Inferior parietal cortex (tissue), 1 donor: ENCODE results near the gene OTUD5.
A peak's percentile ranks its signal among the peaks of the same experiment; 100 is the strongest.

Experiments used
- DNase-seq: peaks from one replicate; pipeline ENCODE4 v3.0.0-alpha.2; 2016; ENCODE audit errors: extremely low spot score

OTUD5 gene

DNA sequence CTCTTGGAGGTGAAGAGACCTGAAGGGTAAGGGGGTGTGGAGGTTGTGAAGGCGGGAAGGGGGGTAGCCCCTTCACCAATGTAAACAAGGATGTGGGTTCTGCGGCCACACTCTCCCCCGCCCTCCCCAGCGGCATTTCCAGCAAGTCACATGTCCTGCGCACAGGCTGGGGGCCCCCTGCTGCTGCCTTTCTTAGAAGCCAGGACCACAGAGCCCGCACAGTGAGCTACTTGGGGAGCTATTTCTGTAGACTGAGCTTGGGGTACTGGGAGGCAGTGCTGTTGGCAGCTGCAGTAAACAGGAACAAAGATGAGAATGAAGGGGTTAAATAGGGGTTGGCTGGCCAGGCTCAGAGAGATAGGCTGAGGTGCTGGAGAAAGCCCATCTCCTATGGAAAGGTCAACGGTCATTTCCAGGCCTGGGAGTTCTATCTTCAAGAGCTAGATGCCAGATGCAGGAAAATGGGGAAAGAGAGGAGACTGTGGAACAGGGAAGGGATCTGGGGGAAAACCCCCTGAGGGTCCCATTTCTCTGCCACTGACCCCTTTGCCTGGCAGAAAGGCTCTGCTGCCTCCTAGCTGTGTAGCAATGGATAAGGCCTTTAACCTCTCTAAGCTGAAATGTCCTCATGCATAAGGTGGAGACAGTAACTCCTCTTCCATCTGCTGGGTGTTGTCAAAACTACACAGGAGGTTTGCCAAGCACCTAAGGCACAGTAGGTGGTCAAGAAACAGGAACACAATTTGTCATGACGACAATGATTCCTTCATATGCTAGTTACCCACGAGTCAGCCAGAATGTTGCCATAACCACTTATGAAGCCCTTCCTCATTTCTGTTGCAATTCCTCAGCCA, 20.1 kb downstream of the OTUD5 start:
- DNase-seq, result no peak

DNA sequence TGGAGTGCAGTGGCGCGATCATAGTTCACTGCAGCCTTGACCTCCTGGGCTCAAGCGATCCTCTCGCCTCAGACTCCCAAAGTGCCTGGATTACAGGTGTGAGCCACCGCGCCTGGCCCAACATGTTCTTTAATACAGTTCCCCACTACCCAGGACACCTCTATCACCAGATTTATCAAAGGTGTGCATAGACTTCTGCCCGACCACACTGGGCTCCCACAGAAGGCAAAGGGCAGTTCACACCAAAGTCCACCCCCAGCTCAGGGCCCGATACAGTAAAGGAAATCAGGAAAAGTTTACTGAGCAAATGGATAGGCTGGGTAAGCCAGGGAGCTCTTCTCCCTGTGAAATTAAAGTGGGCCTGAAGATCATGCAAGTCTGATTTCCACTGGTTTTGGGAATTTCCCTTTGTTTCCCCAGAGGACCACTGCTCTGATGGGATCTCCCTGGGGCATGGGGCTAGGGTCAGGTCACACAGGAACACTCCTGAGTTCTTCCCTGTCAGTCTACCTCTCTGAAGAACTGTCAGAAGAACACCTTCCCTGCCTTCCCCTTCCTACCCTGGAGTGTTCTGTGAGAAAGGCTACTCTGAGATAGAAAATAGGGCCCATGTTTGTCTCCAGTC, 20.9 kb downstream of the OTUD5 start:
- no peak for DNase-seq

DNA sequence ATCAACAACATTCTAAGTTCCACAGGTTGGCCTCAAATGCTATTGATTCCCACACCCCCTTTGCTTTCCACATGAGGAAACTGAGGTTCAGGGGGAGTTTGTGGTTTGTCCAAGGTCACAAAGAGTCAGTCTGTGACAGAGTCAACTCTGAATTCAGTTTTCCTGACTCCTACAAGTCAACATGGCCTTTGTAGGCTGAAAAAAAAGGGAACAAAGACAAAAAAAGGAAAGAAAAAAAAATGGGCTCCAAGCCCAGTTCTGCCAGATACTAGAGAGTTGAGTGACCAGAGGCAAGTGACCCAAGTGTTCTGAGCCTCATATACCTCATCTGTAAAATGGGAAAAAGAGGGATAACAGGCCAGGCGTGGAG, 22.1 kb downstream of the OTUD5 start:
- no peak for DNase-seq

DNA sequence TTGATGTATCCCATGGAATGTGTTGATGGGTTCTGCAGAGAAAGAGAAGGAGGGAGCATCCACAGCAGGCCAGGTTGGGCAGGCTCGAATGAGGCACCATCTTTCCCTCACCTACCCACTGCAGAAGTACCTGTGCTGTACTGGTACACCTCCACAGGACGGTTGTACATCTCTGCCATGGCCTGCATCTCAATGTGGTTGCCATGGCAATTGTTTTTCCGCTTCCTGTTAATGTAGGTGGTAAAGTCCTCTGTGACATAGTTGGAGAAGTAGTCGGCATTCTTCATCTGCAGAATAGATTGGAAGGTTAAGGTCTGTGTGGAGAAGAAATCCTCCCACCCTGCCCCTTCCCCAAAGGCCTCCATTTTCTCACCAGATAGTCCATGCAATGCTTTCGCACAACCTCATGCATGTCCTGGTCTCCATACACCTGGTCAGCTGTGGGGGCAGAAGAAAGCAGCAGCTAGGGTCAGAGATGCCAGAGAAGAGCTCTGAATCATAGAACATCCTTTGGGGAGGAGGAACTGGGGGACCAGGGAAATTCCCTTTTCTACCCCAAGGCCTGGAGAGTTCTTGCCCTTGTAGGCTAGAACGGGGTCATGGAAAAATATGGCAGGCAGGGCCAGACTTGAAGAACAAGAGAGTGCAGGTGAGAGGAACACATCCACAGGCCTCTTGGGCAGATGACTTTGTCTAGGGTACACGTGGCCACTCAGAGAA, 22.7 kb downstream of the OTUD5 start:
- no peak for DNase-seq

DNA sequence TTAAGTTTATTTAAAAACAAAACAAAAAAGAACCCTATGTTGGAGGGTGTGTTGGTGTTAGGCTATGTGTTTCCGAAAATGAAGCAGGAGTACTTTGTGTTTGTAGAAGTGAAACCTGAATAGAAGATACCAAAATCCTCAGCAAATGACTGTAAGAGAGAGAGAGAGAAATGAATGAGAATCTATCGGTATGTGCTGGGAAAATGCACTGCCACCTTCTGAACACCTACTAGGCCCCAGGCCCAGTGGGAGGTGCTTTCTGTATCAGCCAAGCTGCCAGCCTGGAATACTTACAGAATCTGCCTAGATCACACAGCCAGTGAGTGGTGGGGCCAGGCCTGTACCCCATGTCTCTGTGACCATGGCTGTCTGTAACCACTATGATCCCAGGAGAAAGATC, 23.6 kb downstream of the OTUD5 start:
- no peak for DNase-seq

DNA sequence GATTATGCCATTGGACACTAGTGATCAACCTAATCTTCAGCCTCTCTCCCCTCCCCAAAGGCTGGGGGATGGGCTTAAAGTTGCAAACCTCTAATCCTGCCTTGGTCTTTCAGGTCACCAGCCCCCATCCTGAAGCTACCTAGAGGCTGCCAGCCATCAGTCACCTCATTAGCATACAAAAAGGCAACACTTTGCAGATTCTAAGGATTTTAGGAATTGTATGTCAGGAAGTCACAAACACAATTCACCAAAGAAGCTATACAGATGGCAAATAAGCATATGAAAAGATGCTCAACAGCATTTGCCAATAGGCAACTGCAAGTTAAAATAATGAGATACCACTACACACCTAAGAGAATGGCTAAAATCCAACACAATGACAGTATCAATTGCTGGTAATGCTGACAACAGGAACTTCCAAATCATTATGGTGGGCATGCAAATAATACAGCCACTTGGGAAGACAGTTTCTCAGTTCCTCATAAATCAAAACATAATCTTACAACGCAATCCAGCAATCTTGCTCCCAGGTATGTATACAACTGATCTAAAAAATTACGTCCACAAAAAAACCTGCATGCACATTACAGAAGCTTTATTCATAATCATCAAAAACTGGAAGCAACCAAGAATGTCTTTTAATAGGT, 29.5 kb downstream of the OTUD5 start:
- DNase-seq, result no peak

DNA sequence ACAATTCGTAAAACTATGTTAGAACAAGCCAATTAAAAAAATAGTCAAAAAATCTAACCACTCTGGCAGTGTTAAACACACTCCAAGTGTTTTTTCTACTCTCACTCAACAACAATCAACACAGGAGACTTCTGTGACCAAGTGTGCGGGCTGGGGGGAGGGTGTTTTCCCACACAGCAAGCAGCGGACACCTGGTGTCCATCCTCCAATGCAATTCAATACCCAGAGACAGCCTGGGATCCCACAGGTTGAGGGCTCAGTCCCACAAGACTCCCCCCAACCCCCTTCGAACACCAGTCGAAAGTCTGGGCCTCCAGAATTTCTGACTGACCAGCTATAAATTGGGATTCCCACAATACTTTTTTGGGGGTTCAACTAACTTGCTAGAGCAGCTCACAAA, 30.3 kb downstream of the OTUD5 start:
- DNase-seq, result no peak

DNA sequence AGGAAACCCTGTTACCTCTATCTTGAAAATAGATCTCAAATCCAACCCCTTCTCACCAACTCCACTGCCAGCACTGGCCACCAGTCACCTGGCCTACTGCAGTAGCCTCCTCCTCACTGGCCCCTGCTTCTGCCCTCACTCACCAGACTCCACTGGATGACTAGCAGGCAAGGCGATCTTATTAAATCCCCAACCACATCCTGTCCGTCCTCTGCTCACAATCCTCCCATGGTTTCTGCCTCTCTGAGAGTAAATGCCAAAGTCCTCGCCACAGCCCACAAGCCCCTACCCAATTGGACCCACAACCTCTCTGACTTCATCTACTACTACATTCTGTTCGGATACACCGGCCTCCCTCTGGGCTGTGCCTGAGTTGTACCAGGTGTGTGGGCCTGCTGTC, 33.1 kb downstream of the OTUD5 start:
- no peak for DNase-seq

DNA sequence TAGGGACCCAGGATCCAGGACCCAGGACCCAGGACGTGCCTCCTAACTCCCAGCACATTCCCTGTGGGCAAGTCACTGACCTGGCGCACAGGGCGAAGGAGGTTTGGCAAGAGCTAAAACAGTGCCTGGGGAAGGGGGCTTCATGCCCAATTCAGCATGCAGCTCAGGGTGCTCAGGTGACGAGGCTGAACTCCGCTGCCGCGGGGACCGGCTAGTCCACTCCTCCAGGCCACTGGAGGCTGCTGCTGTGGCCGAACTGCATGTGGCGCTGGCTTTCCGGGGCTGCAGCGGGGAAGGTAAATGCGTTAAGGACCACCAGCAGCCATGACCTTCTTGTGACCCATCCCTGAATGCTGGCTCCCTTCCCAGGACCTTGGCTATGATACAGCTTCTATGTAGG, 33.6 kb downstream of the OTUD5 start:
- no peak for DNase-seq

DNA sequence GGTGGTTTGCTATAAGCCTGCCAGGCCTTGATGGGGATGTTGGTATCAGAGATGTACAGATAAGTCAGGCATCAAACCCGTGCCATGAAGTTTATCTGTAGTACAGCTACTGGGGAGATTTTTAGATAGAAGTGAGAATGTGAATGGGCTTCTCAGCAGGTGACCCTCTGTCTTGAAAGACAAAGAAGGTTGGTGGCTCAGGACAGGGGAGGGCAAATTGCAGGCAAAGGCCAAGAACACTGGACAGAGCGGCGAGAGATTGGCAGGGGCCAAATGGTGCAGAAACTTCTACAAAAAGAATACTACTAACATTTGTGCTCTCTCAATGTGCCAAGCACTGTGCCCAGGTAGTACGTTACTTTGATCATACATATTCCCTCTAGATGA, 36.7 kb downstream of the OTUD5 start:
- no peak for DNase-seq

DNA sequence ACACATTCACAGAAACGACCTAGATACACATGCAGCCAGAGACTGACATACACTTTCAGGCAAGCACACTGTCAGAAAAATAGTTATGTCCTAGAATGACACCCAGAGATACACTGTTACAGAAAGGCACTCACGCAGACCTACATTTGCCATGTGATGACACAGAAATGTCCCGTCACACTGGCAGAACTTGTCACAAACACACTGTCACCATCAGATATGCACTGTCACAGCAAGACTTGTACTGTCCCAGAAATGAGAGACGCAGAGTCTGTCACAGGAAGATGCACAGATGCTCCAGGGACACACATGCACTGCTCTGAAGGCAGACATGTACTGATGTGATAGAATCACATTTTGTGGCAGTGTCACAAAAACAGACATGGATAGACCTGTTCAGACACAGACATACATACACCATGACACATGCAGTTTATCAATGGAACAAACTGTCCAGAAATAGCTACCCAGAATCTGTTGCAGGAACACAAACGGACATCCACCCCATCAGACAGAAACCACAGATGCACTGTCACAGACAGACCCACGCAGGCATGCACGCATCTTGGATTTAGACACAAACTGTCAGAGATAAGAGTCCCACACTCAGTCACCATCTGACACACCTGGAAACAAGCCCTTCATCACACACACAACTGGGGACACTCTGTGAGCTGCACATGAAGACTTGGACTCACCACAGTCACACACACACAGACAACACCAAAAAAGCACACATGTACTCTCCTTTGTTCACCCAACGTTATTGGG, 37.3 kb downstream of the OTUD5 start:
- no peak for DNase-seq

DNA sequence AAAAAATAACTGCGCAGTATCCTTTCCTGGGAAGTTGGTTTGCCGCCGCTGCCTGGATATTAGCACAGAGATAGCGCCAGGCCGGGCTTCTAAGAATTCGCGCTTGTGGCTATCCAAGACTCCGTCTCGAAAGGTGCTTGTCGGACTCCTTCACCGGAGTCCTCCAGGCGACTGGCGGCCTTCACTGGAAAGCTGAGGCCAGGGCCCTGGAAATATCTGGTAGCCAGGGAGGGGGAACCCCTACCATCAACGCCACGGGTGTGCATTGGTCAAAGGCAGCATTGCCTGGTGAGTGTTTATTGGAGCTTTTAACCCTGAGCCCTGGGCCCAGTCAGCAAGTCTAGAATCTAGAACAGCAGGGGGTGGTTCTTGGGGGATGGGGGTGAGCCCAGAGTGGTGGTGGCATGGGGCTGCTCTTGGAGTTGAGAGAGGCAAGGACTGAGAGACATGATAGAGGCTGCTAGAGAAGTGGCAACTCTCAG, 38.0 kb downstream of the OTUD5 start:
- DNase-seq, result no peak

DNA sequence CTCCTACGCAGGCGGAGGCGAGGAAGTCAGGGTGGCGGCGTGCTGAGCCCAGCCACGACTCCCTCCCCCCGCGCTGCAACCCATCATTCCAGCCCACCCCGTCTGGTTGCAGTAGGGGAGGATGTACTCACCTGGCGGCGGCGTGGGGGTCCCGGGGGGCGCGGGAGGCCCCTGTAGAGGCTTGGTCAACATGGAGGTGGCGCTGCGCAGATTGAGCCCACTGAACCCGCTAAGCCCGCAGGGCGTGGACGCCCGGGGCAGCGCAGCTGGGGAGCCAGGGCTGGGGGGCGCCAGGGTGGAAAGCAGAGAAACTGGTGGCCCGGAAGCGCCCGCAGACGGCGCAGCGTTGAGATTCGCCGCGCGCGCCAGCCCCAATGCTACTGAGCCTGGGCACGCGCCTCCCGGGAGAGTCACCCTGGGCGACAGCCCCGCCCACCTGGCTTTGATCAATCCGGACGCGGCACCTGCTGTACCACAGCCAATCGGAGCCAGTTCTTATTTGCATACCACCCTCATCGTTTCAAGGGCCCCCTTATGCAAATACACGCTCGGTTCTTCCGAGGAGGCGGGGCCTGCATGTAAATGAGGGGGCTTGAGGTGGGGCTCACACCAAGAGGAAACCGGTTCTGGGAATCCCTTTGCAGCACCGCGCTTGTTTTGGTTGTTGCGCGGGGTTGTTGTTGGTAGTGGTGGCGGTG, 38.6 kb downstream of the OTUD5 start, which contains the start of gene PIM2:
PIM2 (minus strand) TSS at position 382 of the 698 bp plus-strand sequence; CDS start at position 192, 190 bp downstream.
- DNase-seq, result peak; percentile 83

DNA sequence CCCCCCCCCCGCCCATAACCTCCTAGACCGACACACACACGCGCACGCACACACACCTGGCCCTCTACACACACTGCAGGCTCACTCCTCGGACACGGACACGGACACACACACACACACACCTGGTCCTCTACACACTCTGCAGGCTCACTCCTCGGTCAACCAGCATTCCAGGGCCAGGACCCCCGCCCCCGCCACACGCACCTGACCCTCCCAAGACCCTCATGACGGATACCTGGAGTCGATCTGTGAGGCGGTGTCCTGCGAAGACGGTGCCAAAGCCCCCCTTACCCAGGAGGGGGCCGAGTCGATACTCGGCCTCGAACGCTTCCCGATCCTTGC, 39.1 kb downstream of the OTUD5 start:
- no peak for DNase-seq

DNA sequence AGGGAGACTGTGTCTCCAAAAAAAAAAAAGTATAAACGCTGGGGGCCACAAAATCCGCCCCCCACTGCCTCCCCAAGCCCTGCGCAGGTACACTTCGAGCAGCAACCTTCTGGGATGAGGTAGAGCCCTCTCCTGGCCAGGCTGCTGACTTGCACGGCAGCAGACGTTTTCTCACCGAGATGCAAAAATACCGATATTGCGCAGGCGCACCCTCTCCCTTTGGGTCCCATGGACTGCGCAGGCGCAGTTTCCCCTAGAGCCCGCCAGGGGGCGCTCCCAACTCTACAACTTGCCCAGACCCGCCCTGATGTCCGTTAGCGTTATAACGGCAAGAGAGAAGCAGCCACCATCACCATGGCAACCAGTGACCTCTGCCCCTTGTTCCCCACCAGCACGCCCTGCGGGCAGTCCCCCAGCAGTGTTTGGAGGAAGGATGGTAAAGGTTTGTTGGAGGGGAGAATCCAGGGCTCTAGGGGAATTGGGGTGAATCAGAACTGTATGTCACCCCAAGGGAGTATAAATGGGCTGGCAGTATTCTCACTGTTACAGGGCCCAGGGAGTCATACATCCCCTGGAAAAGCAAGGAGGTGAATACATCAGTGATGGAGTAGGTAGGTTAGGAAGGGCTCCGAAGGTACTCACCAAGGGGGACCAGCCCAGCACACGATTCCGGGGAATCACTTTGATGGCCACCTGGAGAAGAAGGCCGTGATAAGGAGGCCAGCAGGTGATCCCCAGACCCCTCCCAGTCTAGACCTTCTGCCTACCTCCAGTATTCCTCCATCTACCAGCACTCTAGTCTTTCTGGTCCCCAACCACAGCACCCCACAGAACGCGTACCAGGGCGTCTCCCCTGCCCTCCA, 40.0 kb downstream of the OTUD5 start:
- peak; percentile 89 for DNase-seq

DNA sequence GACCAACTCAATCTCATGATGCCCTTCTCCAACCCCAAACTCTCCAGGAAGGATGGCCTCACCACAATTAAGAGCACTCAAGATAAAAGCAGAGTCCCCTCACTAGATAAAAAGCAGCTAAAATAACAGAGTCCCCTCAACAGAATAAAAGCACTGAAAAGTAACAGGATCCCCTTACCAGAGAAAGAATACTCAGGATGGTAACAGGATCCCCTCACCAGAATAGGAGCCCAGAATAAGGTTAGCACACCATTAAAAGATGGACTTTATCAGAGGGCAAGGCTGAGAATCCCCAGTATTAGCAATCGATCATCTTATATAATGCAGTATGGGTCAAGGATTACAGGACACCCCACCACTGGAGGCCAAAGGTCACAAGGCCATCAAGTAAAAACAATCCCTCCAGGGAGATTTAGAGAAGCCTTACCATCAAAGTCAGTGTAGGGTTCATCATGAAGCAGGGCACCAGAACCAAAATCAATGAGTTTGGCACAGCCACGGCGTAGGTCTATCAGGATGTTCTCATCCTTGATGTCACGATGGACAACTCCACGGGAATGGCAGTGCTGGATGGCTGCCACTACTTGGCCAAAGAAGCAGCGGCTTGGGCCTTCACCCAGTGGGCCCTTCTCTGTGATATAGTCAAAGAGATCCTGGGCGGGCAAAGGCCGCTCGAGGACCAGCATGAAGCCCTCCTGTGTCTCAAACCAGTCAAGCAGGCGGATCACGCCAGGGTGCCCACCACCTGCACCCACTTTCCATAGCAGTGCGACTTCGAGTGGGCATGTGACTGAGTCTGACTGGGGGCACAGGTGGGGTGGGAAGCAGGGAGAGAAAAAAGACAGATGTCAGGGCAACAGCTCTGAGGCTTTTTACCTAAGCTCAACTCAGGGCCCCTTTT, 42.6 kb downstream of the OTUD5 start:
- DNase-seq, result no peak

DNA sequence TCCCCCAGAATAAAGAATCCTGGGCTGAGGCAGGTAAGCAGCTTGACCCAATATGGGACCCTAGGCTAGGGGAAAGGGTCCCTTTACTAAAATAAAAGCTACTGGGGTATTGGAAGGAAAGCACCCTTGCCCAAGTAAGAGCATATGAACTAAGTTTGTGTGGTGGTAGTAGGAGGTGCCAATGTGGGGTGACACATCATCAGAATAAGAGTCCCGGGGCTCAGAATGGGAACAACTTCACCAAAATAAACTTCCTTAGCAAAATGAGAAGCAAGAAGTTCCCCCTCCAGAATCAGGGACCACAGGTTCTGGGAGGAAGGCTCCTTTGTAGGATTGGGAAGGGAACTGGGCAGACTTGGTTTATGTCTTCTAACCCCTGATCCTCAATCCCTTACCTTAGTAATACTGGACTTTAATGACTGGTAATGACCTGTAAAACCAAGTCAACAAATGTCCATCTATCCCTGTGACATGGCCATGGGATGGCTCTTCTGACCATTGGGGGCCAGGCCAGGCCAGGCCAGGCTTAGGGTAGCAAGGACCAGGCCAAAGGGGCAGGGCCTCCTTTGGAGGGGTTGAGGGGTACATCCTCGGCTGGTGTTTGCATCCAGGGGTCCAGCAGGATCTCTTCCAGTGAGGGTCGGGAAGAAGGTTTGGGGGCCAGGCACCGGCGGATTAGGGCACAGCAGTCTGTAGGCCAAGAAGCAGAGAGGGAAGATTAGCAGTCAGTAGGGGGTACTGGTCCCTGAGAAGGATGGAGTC, 43.6 kb downstream of the OTUD5 start:
- DNase-seq, result no peak
